Thymus (tissue), 14 donors: ENCODE measurements around the gene NCKIPSD. TPM values are rescaled to one million over a fixed set of nuclear protein-coding genes. Genes with fewer than 3 reads are reported as not detected.
"Not testable (repeated sequence)": the region's sequence is repeated elsewhere in the genome, so short reads cannot be mapped to it uniquely, and the experiment has no call there.

Source experiments
- DNase-seq, 9 donors: peaks; one replicate each; pipeline ENCODE4 v3.0.0-alpha.2; 2013; ENCODE audit warnings: low spot score in 9 of 9, low read depth in 6 of 9, missing footprints in 1 of 9
- H3K27ac ChIP-seq, 2 donors: one replicate each; pipeline ENCODE4 v1.5.1; 2013; ENCODE audit warnings: control low read depth in 1 of 2, low read depth in 1 of 2, low read length in 1 of 2, mild to moderate bottlenecking in 1 of 2, moderate library complexity in 1 of 2
- H3K27me3 ChIP-seq, 2 donors: one replicate each; pipeline ENCODE4 v1.5.1; 2013; ENCODE audit warnings: low read length in 1 of 2; ENCODE audit not compliant: control insufficient read depth in 2 of 2, insufficient read depth in 1 of 2
- H3K36me3 ChIP-seq, 2 donors: one replicate each; pipeline ENCODE4 v1.5.1; 2013; ENCODE audit warnings: low read length in 1 of 2, mild to moderate bottlenecking in 1 of 2, moderate library complexity in 1 of 2; ENCODE audit not compliant: control insufficient read depth in 2 of 2, insufficient read depth in 2 of 2
- H3K4me1 ChIP-seq, 2 donors: one replicate each; pipeline ENCODE4 v1.5.1; 2013; ENCODE audit warnings: low read length in 2 of 2; ENCODE audit not compliant: control insufficient read depth in 2 of 2, insufficient read depth in 2 of 2
- H3K4me3 ChIP-seq, 2 donors: one replicate each; pipeline ENCODE4 v1.5.1; 2013; ENCODE audit warnings: low read length in 2 of 2, control low read depth in 1 of 2, mild to moderate bottlenecking in 1 of 2
- H3K9me3 ChIP-seq, 2 donors: one replicate each; pipeline ENCODE4 v1.5.1; 2013; ENCODE audit warnings: low read length in 1 of 2, mild to moderate bottlenecking in 1 of 2; ENCODE audit not compliant: control insufficient read depth in 2 of 2, insufficient read depth in 1 of 2
- WGBS: extraction: QIAGEN DNeasy Blood & Tissue Kit; methylation state at CpG from one replicate; pipeline ENCODE4 v1.1.7; 2013; 5-methylcytosine and 5-hydroxymethylcytosine counted together
- long read RNA-seq, 10 donors: transcript quantifications; one replicate each; lab custom pipeline, GENCODE V29; 2026
- polyA plus RNA-seq: library from polyadenylated mRNA; stranded (reverse); fragments of 200-250 nt; gene quantifications from one replicate; pipeline ENCODE4 v1.2.3, GENCODE V29; 2013
- total RNA-seq: library from RNA; stranded (reverse); fragments of 120-200 nt; gene quantifications from one replicate; pipeline ENCODE4 v1.2.4, GENCODE V29; 2013
- donor health status: healthy.

Gene NCKIPSD
- 8.8 TPM for total RNA-seq
- polyA plus RNA-seq, result 7.0 TPM
- long read RNA-seq, donor 1, result 0 reads
- long read RNA-seq, donor 2, partial matches to known transcripts, result 0 of 4 reads
- long read RNA-seq, donor 2, other reads (novel, unspliced or antisense), result 0 of 4 reads
- long read RNA-seq, donor 3, partial matches to known transcripts, result 0 of 3 reads
- long read RNA-seq, donor 3, other reads (novel, unspliced or antisense), result 0 of 3 reads
- long read RNA-seq, donor 4, result 0 reads
- long read RNA-seq, donor 5, partial matches to known transcripts, result 0 of 2 reads
- long read RNA-seq, donor 5, other reads (novel, unspliced or antisense), result 0 of 2 reads
- long read RNA-seq, donor 6, partial matches to known transcripts, result 0 of 2 reads
- long read RNA-seq, donor 6, other reads (novel, unspliced or antisense), result 0 of 2 reads
- long read RNA-seq, donor 7, partial matches to known transcripts, result 0 of 2 reads
- long read RNA-seq, donor 7, other reads (novel, unspliced or antisense), result 0 of 2 reads
- long read RNA-seq, donor 8, result 0 reads
- long read RNA-seq, donor 9, partial matches to known transcripts, result 0 of 1 reads
- long read RNA-seq, donor 9, other reads (novel, unspliced or antisense), result 0 of 1 reads
- long read RNA-seq, donor 10, partial matches to known transcripts, result 0 of 3 reads
- long read RNA-seq, donor 10, other reads (novel, unspliced or antisense), result 0 of 3 reads

DNA sequence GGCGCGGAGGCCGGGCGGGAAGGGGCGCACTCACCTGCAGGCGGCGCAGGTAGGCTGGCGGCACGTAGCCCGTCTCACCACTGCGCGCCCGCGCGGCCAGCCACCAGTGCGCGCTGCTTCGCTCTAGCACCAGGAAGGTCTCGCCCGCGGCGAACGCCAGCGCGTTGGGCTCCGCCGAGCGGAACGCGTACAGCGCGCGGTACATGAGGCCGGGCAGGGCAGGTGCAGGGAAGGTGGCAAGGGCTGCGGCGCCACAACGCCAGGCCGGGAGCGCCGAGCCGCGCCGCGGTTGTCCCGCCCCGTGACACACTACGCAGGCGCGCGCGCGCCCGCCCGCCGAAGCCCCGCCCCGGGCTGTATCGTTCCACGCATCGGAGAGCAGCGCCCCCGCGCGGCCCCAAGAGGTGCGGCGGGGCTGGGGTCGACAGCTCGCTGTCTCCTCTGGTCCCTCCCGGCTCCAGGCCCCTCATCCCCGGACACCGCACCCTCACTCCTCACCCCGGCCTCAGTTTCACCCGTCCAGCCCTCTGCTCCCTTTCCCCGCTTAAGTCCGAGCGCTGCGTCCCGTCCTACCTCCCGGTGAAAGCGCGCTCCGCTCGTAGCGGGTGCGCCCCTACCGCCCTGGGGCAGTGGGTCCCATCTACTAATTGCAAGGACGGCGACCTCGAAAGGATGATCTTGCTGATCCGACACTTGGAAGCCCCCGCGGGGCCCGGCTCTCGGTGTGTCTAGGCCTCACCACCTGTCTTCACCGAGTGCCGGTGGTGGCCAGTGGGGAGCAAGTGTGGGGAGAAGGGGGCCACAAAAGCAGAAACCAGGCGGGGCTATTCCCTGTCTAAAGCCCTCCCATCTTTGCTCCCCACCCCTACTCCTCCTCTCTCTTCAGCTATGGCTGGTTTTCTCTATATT is at the start of gene NCKIPSD:
Gene NCKIPSD, minus strand, starts transcription at position 313 of the 909 bp plus-strand sequence. Its CDS starts 108 bp downstream, at position 205.
- Histone ChIP-seq H3K27ac (peak within 1 kb of the TSS; percentile 89 to 99), H3K4me1 (peaks cover 5 to 22% of the 10 kb centered on the region in 2 donors), H3K4me3 (peak within 1 kb of the TSS; percentile 58 to 87), H3K9me3 (peaks cover 0 to 4% of the 10 kb centered on the region in 2 donors), H3K36me3 (peaks cover 48 to 54% of the 10 kb centered on the region in 2 donors), H3K27me3 (no peaks in the 10 kb centered on the region)
- 1% methylated on average over 97 of the region's 97 CpGs for WGBS
- DNase-seq, result peak; percentile 59 to 95 (median 89)

DNA sequence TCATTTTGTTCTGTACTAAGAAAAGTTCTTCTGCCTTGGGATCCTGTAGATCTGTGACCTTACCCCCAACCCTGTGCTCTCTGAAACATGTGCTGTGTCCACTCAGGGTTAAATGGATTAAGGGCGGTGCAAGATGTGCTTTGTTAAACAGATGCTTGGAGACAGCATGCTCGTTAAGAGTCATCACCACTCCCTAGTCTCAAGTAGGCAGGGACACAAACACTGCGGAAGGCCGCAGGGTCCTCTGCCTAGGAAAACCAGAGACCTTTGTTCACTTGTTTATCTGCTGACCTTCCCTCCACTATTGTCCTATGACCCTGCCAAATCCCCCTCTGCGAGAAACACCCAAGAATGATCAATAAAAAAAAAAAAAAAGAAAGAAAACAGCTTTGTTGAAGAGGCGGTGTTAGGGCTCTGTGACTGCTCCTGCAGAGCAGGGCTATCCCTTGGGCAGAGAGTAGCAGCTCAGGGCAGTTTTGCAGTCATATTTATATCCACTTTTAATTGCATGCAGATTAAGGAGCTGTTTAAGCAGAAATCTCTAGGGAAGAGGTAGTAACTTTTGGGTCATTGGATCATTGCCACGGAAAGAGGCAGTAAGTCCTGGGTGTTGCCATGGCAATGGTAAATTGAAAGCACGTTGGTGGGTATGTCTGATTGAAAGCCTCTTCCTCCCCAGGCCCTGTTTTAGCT is 49.5 kb upstream of the NCKIPSD start:
- WGBS, result 77% methylated on average over 8 of the region's 8 CpGs
- H3K36me3 ChIP-seq, H3K27me3 ChIP-seq, H3K4me1 ChIP-seq, H3K27ac ChIP-seq, H3K4me3 ChIP-seq, DNase-seq, H3K9me3 ChIP-seq: not testable (repeated sequence)

DNA sequence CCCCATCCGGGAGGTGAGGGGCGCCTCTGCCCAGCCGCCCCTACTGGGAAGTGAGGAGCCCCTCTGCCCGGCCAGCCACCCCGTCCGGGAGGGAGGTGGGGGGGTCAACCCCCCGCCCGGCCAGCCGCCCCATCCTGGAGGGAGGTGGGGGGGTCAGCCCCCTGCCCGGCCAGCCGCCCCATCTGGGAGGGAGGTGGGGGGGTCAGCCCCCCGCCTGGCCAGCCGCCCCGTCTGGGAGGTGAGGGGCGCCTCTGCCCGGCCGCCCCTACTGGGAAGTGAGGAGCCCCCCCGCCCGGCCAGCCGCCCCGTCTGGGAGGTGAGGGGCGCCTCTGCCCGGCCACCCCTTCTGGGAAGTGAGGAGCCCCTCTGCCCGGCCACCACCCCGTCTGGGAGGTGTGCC is 48.8 kb upstream of the NCKIPSD start:
- not testable (repeated sequence) for H3K36me3 ChIP-seq, H3K27ac ChIP-seq, H3K4me1 ChIP-seq, DNase-seq, H3K9me3 ChIP-seq, H3K27me3 ChIP-seq, H3K4me3 ChIP-seq
- WGBS, result 97% methylated on average over 16 of the region's 25 CpGs

DNA sequence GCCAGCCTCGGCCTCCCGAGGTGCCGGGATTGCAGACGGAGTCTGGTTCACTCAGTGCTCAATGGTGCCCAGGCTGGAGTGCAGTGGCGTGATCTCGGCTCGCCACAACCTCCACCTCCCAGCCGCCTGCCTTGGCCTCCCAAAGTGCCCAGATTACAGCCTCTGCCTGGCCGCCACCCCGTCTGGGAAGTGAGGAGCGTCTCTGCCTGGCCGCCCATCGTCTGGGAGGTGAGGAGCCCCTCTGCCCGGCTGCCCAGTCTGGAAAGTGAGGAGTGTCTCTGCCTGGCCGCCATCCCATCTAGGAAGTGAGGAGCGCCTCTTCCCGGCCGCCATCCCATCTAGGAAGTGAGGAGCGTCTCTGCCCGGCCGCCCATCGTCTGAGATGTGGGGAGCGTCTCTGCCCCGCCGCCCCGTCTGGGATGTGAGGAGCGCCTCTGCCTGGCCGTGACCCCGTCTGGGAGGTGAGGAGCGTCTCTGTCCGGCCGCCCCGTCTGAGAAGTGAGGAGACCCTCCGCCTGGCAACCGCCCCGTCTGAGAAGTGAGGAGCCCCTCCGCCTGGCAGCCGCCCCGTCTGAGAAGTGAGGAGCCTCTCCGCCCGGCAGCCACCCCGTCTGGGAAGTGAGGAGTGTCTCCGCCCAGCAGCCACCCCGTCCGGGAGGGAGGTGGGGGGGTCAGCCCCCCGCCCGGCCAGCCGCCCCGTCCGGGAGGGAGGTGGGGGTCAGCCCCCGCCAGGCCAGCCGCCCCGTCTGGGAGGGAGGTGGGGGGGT is 48.2 kb upstream of the NCKIPSD start:
- not testable (repeated sequence) for DNase-seq, H3K4me1 ChIP-seq, H3K27me3 ChIP-seq, H3K36me3 ChIP-seq, H3K27ac ChIP-seq, H3K4me3 ChIP-seq, H3K9me3 ChIP-seq
- 96% methylated on average over 45 of the region's 53 CpGs for WGBS

DNA sequence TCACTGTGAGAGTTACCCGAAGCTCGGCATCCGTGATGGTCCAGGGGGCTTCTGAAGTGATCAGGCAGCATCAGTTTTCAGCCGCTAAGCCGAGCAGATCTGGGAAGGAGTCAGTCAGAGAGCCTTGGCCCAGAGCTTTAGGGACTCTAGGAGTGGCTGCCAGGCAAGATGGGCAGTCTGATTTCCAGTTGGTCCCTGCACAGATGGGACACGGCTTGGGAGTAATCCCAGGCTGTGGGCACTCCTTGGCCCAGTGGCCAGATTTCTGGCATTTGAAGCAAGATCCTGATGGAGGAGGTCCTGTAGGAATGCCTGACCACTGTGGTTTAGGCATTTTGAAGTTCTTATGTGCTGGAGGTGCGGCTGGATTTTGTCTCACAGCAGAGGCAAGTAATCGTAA is 41.8 kb upstream of the NCKIPSD start:
- H3K4me3 ChIP-seq, result no peak overlapping the region
- peaks cover 0 to 2% of the 10 kb centered on the region in 2 donors for H3K9me3 ChIP-seq
- DNase-seq, result no peak
- H3K27ac ChIP-seq, result no peak overlapping the region
- H3K4me1 ChIP-seq, result no peaks in the 10 kb centered on the region
- 98% methylated on average over 8 of the region's 8 CpGs for WGBS
- H3K36me3 ChIP-seq, result no peaks in the 10 kb centered on the region
- H3K27me3 ChIP-seq, result peaks cover 0 to 2% of the 10 kb centered on the region in 2 donors

DNA sequence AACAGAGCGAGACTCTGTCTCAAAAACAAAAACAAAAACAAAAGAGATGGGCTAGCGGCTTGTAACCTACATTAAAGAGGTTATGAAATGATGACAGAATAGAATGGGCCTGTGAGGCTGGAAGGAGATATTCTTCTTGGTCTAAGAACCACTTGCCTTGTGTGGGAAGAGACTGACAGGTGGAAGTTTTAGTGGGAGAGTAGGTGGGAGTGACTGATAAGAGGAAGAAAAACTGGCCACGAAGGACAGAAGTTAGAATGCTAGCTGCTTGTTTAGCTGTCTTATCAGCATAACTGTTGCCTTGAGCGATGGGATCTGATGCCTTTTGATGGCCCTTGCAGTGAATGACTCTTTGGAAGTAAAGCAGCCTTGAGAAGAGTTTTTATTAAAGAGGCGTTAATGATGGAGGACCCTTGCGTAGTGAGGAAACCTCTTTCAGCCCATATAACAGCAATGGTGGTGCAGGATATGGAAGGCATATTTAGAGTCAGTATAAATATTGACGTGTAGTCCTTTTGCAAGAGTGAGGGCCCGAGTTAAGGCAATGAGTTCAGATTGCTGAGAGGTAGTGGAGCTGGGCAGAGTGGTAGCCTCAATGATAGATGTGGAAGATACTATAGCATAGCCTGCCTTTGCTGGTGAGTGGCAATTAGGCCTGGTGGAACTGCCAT is 39.6 kb upstream of the NCKIPSD start:
- not testable (repeated sequence) for H3K27me3 ChIP-seq, H3K27ac ChIP-seq, H3K36me3 ChIP-seq, H3K9me3 ChIP-seq, DNase-seq, H3K4me1 ChIP-seq, H3K4me3 ChIP-seq
- 97% methylated on average over 8 of the region's 8 CpGs for WGBS

DNA sequence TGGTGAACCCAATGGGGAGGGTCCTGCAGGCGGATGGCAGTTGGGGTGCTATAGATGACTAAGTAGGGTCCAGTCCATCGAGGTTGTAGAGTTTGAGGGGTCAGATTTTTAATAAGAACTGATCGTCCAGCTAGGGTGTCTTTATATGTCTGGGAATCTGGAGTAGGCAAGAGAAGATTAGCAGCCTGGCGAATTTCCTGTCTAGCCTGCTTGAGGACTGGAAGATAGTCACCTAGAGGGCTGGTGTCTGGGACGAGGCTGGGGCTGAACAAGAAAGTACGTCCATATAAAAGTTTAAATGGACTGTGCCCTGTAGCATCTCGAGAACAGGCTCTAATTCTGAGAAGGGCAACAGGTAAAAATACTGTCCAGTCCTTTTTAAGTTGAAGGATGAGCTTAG is 38.0 kb upstream of the NCKIPSD start:
- WGBS, result 96% methylated on average over 7 of the region's 7 CpGs
- Histone ChIP-seq H3K9me3 (peaks cover 0 to 2% of the 10 kb centered on the region in 2 donors), H3K27me3 (peaks cover 0 to 2% of the 10 kb centered on the region in 2 donors), H3K4me1 (no peaks in the 10 kb centered on the region), H3K4me3 (no peak overlapping the region), H3K27ac (no peak overlapping the region), H3K36me3 (no peaks in the 10 kb centered on the region)
- no peak for DNase-seq

DNA sequence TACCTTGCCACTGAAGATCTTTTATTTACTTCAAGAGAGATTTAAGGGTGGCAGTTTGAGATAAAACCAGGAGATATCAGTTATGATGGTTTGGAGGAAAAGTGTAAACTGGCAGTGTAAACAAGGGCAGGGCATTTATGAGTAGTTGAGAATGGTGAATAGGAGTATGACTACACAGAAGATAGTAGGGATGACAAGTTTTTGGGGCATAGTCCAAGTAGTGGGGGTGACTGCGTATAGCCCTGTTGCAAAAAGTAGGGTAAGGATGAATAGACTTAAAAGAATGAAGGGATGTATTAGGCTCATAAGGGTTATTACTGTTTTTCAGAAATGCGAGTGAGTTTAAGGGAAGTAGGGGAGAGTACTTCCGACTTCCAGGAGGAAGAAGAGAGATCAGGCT is 37.6 kb upstream of the NCKIPSD start:
- H3K9me3 ChIP-seq, DNase-seq, H3K36me3 ChIP-seq, H3K4me1 ChIP-seq, H3K27me3 ChIP-seq, H3K27ac ChIP-seq, H3K4me3 ChIP-seq: not testable (repeated sequence)
- WGBS, result 97% methylated on average over 3 of the region's 3 CpGs
